GM18526 (cell line): ENCODE results near the gene NAT9.

ENCODE experiments used
- POLR2A ChIP-seq: IDR thresholded peaks from 3 replicates; pipeline ENCODE4 v1.6.1; 2011; ENCODE audit not compliant: insufficient read length; ENCODE audit errors: extremely low read depth

The NAT9 gene

GRCh38 chr17:74761931-74762330 is 14.2 kb downstream of the NAT9 start:
- TF ChIP-seq POLR2A, result no peak

DNA sequence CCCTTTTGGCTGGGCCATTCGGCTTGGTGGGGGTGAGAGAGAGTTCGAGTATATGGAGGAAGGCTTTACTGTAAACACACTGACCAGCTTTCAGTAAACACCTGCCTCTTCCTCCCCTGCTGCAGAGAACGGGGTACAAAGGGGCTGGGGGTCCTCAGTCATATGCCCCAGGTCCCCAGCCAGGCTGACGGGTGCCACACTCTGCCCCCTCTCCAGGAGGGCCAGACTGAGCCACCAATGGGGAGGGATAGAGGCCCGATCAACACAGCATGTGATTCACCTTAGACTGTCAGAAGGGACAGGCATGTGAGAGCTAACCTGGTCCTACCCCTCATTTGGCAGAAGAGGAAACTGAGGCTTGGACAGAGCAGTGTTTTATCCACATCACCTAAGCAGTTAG is 14.7 kb downstream of the NAT9 start:
- no peak for TF ChIP-seq POLR2A

DNA sequence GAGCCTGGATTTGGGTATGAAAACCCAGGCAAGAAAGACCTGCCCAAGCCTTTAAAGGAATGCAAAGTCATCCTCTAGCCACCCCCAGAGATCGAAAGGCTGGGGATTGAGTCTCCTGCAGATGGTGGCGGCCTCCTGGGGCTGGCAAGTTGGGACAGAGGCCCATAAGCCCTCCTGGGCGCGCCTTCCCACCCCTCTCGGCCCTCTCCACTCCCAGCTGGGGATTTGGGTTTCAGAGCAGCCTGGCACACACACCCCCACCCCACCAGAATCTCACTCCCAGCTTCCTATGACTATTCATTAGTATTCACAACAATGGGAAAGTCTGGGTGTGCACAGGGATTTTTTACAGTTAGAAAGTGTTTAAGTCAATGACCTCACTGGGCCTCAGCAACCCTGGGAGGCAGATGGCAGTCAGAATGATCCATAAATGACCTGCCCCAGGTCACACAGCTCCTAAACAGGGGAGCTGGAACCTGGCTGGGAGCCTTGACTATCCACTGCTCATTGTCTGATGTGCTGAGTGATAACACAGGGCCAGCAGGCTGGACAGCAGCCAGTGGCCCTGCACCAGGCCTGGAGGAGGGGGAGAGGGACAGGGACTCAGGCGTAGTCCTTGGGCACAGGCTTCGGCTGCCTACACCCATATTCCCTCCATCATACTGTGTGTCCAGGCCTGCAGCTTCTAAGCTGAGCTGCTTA is 15.6 kb downstream of the NAT9 start:
- no peak for TF ChIP-seq POLR2A

DNA sequence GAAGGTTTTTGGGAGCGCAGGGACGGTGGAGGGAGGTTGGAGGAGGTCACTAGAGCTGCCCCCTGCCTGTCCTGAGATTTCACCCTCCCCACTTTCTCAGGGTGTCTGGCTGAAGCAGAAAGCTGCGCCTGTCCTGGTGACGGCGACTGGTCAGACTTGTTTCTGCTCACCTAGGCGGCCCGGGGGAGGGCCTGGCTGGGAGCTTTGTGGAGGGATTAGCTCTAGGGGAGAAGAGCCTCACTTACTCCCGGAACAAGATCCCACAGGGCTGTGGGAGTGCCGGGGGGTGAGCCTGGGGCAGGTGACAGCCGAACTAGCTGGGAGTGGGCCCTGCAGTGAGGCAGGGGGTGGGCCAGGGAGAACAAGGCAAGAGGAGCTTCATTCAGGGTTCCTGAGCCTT is 16.2 kb downstream of the NAT9 start:
- TF ChIP-seq POLR2A, result no peak

GRCh38 chr17:74759243-74759801 is 16.8 kb downstream of the NAT9 start:
- TF ChIP-seq POLR2A, result no peak

DNA sequence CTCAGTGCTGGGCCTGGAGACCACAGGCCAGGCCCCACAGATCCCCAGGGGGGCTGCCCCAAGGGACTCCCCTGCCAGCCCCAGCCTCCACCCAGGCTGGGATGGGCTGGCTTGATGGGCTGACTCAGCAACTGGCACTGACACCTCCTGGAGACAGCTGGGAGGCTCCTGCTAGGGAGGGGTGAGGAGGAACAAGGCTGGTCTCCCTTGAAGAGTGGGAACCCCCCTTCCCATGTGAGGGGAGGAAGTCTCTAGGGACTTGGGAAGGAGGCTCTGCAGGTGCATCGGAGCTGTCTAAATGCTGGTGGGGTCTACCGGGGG is 17.3 kb downstream of the NAT9 start:
- no peak for TF ChIP-seq POLR2A

- no peak for TF ChIP-seq POLR2A
Measured at GRCh38 chr17:74757931-74758847, 18.0 kb downstream of the NAT9 start.

GRCh38 chr17:74757502-74757901 is 18.6 kb downstream of the NAT9 start:
- no peak for TF ChIP-seq POLR2A

- TF ChIP-seq POLR2A, result no peak
Measured at GRCh38 chr17:74756891-74757290, 19.3 kb downstream of the NAT9 start.

DNA sequence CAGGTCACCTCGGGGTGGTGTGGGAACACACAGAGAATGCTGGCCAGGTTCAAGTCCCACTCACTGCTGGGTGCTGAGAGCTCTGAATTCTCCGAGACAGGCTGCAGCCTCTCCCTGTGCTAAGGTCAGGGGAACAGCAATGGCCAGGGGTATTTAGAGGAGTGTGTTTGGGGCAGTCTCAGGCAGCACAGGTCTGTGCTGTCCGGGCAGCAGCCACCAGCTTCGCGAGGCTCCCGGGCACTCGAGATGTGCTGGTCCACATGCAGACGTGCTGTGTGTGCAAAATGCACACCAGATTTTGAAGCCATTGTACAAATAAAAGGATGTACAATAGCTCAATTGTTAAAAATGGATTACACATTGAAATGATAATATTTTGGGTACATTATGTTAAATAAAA is 20.6 kb downstream of the NAT9 start:
- TF ChIP-seq POLR2A, result no peak

GRCh38 chr17:74754832-74755231 is 21.3 kb downstream of the NAT9 start:
- TF ChIP-seq POLR2A, result no peak

- no peak for TF ChIP-seq POLR2A
Measured at GRCh38 chr17:74752822-74753401, 23.2 kb downstream of the NAT9 start.

- no peak for TF ChIP-seq POLR2A
Measured at GRCh38 chr17:74752415-74752814, 23.7 kb downstream of the NAT9 start.

DNA sequence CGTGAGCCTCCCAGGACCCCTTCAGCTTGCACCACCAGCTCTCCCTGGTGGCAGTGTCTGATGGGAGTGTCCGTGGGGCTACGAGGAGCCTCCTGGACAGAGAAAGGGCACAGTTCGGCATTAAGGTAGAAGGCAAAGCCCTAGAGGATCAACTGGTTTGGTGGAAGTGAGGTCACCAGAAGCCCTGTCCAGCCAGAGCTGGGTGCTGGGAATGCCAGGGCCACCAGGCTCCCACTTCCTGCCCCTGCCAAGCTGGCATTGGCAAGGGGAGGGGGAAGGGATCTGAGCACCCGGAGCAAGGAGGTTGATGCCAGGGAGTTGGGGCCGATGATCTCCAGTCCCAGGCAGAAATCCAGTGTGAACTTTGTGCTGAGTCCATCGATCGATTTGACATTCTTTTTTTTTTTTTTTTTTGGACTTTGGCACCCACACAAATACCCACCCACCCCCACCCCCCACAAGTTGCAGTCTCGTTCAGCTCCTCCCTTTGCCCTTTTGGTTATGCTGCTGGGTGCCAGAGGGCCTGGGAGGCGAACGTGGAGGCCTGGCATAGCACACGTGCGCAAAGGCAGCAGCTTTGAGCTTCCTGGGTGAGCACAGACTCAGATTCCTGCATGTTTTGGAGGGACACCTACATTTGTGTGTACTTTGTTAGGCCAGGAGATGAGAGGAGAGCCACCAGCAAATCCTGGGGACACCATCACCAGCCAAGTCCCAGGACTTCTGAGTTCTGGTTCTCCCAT is 25.6 kb downstream of the NAT9 start:
- no peak for TF ChIP-seq POLR2A

GRCh38 chr17:74750039-74750326 is 26.2 kb downstream of the NAT9 start:
- no peak for TF ChIP-seq POLR2A

DNA sequence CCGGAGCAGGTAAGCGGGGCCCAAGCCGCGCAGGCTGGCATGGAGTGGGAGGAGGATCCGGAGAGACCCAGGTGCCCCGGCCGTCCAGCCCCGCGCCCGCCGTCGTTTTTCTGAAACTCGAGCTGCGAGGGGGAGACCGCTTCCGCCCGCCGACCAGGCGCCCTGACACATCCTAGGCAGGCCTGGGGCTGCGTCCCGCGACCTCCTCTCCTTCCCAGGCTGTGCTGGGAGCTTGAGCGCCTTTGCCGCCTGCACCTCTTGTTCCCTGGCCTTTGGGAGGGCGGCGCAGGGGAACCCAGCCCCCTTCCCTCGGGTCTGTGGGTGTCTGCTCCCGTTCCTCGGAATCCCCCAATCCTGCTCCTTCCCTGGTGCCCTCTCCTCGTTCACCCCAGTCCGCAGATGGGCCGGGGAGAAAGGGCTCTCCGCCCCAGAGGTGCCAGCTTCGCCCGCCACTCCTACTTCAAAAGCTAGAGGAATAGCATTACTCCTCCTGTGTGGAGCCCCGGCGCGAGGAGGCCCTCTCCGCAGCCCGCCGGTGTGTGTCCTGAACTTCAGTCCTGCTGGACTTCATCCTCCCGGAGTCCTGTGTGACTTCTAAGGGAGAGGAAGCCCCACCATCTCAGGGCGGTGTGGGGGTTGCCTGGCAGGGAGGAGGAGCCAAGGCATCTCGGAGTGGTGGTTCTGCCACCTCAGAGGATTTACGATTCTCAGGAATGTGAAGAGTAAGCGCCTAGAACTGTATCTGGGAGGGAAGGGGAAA is 26.7 kb downstream of the NAT9 start:
- no peak for TF ChIP-seq POLR2A
